ENCODE data around the gene TUT7. TPM values are rescaled to one million over a fixed set of nuclear protein-coding genes. Genes with fewer than 3 reads are reported as not detected.

Gene TUT7
- total and polyA plus RNA-seq, 2 experiments from 2014 or later = 21.4 to 23.8 TPM

GRCh38 chr9:86337469-86338108 lies 16.6 kb downstream of the TUT7 start:
- Histone ChIP-seq H3F3A (replicated peaks; ENCODE audit: low read depth) (no peaks in the 10 kb centered on the region), H3K79me2 (replicated peaks; ENCODE audit: insufficient read depth) (no peaks in the 10 kb centered on the region), H2AFZ (no peak overlapping the region), H3K27me3 (ENCODE audit: insufficient read depth) (no peaks in the 10 kb centered on the region), H3K36me3 (ENCODE audit: insufficient read depth) (peaks cover 10% of the 10 kb centered on the region; the same call in 1 of the 2 replicates), H3K4me1 (ENCODE audit: insufficient read depth) (peaks cover 14% of the 10 kb centered on the region; the same call in 1 of the 2 replicates), H3K9me2 (ENCODE audit: insufficient read depth) (no peaks in the 10 kb centered on the region), H4K20me1 (replicated peaks; ENCODE audit: insufficient read depth) (no peaks in the 10 kb centered on the region), H3K27ac (ENCODE audit: low read depth) (no peak overlapping the region), H3K4me2 (no peak overlapping the region), H3K4me3 (no peak overlapping the region)
- TF ChIP-seq NANOG (IDR thresholded peaks at IDR 0.05; ENCODE audit: borderline replicate concordance) (no peak), STAT1 (IDR thresholded peaks at IDR 0.05; ENCODE audit: unreplicated experiment) (no peak), ZNF331 (CRISPR knock-in tag; IDR thresholded peaks at IDR 0.05; ENCODE audit: low read depth) (no peak), EZH2phosphoT487 (IDR thresholded peaks at IDR 0.05; ENCODE audit: unreplicated experiment) (no peak), ETS1 (IDR thresholded peaks at IDR 0.05) (no peak), ZNF462 (CRISPR knock-in tag; IDR thresholded peaks at IDR 0.05) (no peak), JUNB (IDR thresholded peaks at IDR 0.05; ENCODE audit: unreplicated experiment) (no peak)
- Mint-ChIP-seq H3K36me3 (ENCODE audit: low read depth) (peaks cover 59% of the 10 kb centered on the region), H3K27me3 (ENCODE audit: insufficient read depth, low read depth, poor library complexity) (no peaks in the 10 kb centered on the region), H3K27ac (no peak overlapping the region), H3K4me1 (peaks cover 6% of the 10 kb centered on the region; the same call in 2 of the 3 replicates), H3K9me3 (no peaks in the 10 kb centered on the region), H3K4me3 (no peak overlapping the region)
- ATAC-seq = no peak
- no peak for DNase-seq (ENCODE audit: low spot score)

Data from GM23338 (cell line).